Glomerular visceral epithelial cell (primary cell): Measurements from ENCODE around the gene DSCAML1.
A peak's percentile ranks its signal among the peaks of the same experiment; 100 is the strongest.
"Not testable (repeated sequence)": the region's sequence is repeated elsewhere in the genome, so short reads cannot be mapped to it uniquely, and the experiment has no call there.

Experiments
- DNase-seq: peaks from one replicate; pipeline ENCODE4 v3.0.0-alpha.2; 2016; ENCODE audit errors: extremely low spot score

Gene DSCAML1

GRCh38 chr11:117408356-117408755 is 388.7 kb downstream of the DSCAML1 start:
- DNase-seq: no peak

GRCh38 chr11:117407016-117407415 is 390.0 kb downstream of the DSCAML1 start:
- DNase-seq: no peak

- not testable (repeated sequence) for DNase-seq
These were observed 391.1 kb downstream of the DSCAML1 start for GRCh38 chr11:117405898-117406297.

GRCh38 chr11:117399100-117399840 is 397.7 kb downstream of the DSCAML1 start:
- DNase-seq: not testable (repeated sequence)

- DNase-seq: not testable (repeated sequence)
These were observed 398.4 kb downstream of the DSCAML1 start for GRCh38 chr11:117398618-117399017.

- DNase-seq: no peak
These were observed 400.0 kb downstream of the DSCAML1 start for GRCh38 chr11:117396970-117397369.

- DNase-seq: no peak
These were observed 401.5 kb downstream of the DSCAML1 start for GRCh38 chr11:117395476-117395875.

- DNase-seq: no peak
These were observed 402.6 kb downstream of the DSCAML1 start for GRCh38 chr11:117394221-117394925.

- DNase-seq: no peak
These were observed 404.0 kb downstream of the DSCAML1 start for GRCh38 chr11:117392979-117393378.

- DNase-seq: no peak
These were observed 404.9 kb downstream of the DSCAML1 start for GRCh38 chr11:117392001-117392690.

GRCh38 chr11:117391181-117391580 is 405.8 kb downstream of the DSCAML1 start:
- no peak for DNase-seq

- DNase-seq: no peak
These were observed 406.3 kb downstream of the DSCAML1 start for GRCh38 chr11:117390743-117391142.

- no peak for DNase-seq
These were observed 408.8 kb downstream of the DSCAML1 start for GRCh38 chr11:117387992-117388755.

GRCh38 chr11:117385906-117386305 is 411.1 kb downstream of the DSCAML1 start:
- DNase-seq: no peak

GRCh38 chr11:117385471-117385870 is 411.5 kb downstream of the DSCAML1 start:
- DNase-seq: no peak

- peak; percentile 66 for DNase-seq
These were observed 413.0 kb downstream of the DSCAML1 start for GRCh38 chr11:117384045-117384444.

- DNase-seq: no peak
These were observed 414.3 kb downstream of the DSCAML1 start for GRCh38 chr11:117382746-117383145.

- DNase-seq: no peak
These were observed 415.3 kb downstream of the DSCAML1 start for GRCh38 chr11:117381481-117382387.

- DNase-seq: no peak
These were observed 416.3 kb downstream of the DSCAML1 start for GRCh38 chr11:117380676-117381075.

GRCh38 chr11:117378976-117379865 is 417.8 kb downstream of the DSCAML1 start:
- no peak for DNase-seq
